Measurements from ENCODE around the gene CNTN4. TPM values are rescaled to one million over a fixed set of nuclear protein-coding genes. Genes with fewer than 3 reads are reported as not detected.

CNTN4 gene
- total and polyA plus RNA-seq, 2 donors (not counting 3 experiments of a cell fraction or from before 2014, with no cell fraction given), result not detected

DNA sequence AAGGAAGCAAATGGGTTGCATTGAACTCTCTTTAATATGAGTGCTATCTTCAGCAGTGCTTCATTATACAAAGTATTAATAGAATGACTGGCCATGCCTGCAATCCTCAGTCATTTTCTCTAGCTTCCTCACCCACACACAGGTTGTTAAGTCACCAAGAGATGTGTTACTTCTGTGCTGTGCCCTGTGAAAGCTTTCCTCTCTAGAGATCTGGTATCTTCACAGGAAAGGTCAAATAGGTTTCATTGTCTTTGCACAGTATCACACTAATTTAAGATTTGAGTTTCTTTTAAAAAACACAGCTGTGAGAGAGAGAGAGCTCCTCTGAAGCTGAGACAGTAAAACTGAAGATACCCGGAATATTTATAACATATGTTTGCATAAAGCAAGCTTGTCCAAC lies 278.6 kb downstream of the CNTN4 start:
- no peaks in the 10 kb centered on the region for H3K27me3 ChIP-seq (ENCODE audit: control insufficient read depth in 2 of 2, insufficient read depth in 2 of 2, low read length in 2 of 2)
- no peak overlapping the region for H3K27ac ChIP-seq (ENCODE audit: insufficient read depth, low read depth, low read length)
- no peak overlapping the region for H2AFZ ChIP-seq (ENCODE audit: low read depth, low read length)
- BruUV-seq (replicated peaks), result no TSS peak
- H4K20me1 ChIP-seq (replicated peaks; ENCODE audit: control insufficient read depth, extremely low read depth, insufficient read depth, low read length), result no peaks in the 10 kb centered on the region
- H3K4me1 ChIP-seq (ENCODE audit: control insufficient read depth, extremely low read depth, insufficient read depth, low read length), result no peaks in the 10 kb centered on the region
- no peaks in the 10 kb centered on the region for H3K9me1 ChIP-seq (replicated peaks; ENCODE audit: control insufficient read depth, extremely low read depth, insufficient read depth, low read length)
- no peaks in the 10 kb centered on the region for H3K79me2 ChIP-seq (ENCODE audit: control insufficient read depth, insufficient read depth, low read length)
- POLR2A ChIA-PET, result no interaction called here
- no peaks in the 10 kb centered on the region for H3K9me3 ChIP-seq (replicated peaks; ENCODE audit: control insufficient read depth, insufficient read depth, low read length)
- no peak overlapping the region for H3K4me2 ChIP-seq (ENCODE audit: insufficient read depth, low read length)
- DNase-seq (ENCODE audit: low read depth, low spot score), result no peak
- no peak for TF ChIP-seq JUN (IDR thresholded peaks at IDR 0.05; ENCODE audit: borderline replicate concordance, insufficient read depth, insufficient read length, low read depth)
- no peak for TF ChIP-seq MAX (IDR thresholded peaks at IDR 0.05; ENCODE audit: insufficient read depth, insufficient read length)
- TF ChIP-seq POLR2A (IDR thresholded peaks at IDR 0.05; ENCODE audit: low read depth, low read length), result no peak
- TF ChIP-seq, protein P1, sequence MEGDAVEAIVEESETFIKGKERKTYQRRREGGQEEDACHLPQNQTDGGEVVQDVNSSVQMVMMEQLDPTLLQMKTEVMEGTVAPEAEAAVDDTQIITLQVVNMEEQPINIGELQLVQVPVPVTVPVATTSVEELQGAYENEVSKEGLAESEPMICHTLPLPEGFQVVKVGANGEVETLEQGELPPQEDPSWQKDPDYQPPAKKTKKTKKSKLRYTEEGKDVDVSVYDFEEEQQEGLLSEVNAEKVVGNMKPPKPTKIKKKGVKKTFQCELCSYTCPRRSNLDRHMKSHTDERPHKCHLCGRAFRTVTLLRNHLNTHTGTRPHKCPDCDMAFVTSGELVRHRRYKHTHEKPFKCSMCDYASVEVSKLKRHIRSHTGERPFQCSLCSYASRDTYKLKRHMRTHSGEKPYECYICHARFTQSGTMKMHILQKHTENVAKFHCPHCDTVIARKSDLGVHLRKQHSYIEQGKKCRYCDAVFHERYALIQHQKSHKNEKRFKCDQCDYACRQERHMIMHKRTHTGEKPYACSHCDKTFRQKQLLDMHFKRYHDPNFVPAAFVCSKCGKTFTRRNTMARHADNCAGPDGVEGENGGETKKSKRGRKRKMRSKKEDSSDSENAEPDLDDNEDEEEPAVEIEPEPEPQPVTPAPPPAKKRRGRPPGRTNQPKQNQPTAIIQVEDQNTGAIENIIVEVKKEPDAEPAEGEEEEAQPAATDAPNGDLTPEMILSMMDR (IDR thresholded peaks at IDR 0.05; ENCODE audit: extremely low read depth in 1 of 2, insufficient read depth in 1 of 2, low read depth in 1 of 2, low read length in 2 of 2), result no peak
- no peak for TF ChIP-seq FOS (IDR thresholded peaks at IDR 0.05; ENCODE audit: borderline replicate concordance, insufficient read depth, low read length)
- no peak for TF ChIP-seq GATA2 (IDR thresholded peaks at IDR 0.05; ENCODE audit: insufficient read depth, insufficient read length, low read depth, low read length)
- no peak for TF ChIP-seq POLR2AphosphoS5 (IDR thresholded peaks at IDR 0.05; ENCODE audit: insufficient read depth, low read depth, low read length)
- TF ChIP-seq MYC (IDR thresholded peaks at IDR 0.05; ENCODE audit: low read depth, low read length), result no peak
- TF ChIP-seq EZH2 (IDR thresholded peaks at IDR 0.05; ENCODE audit: borderline replicate concordance, low read depth, low read length, severe bottlenecking), result no peak
- no peak for FAIRE-seq
- no peak overlapping the region for H3K9ac ChIP-seq (replicated peaks; ENCODE audit: extremely low read depth, insufficient read depth, low read length)
- no peak overlapping the region for H3K4me3 ChIP-seq (replicated peaks in 1 of 3; ENCODE audit: insufficient read depth in 1 of 3, low read depth in 1 of 3, low read length in 3 of 3)
- intact Hi-C loops (cut with micrococcal nuclease), result no loop called here
- CTCF ChIA-PET, result no interaction called here
- no peaks in the 10 kb centered on the region for H3K36me3 ChIP-seq (ENCODE audit: control insufficient read depth in 2 of 2, extremely low read depth in 1 of 2, insufficient read depth in 2 of 2, low read length in 2 of 2)
- dilution Hi-C loops (cut with MboI; ENCODE audit: extremely low pct_ligation_motif_present, low sequenced_read_pairs), result no loop called here

Data from endothelial cell of umbilical vein (primary cell).